Ishikawa (cell line): ENCODE data around the gene HAPSTR1.

Experiments used
- CEBPB ChIP-seq: IDR thresholded peaks from 2 replicates; pipeline ENCODE4 v1.6.1; 2012
- CREB1 ChIP-seq: IDR thresholded peaks from 2 replicates; pipeline ENCODE4 v1.6.1; 2012; ENCODE audit warnings: low read depth
- EP300 ChIP-seq: IDR thresholded peaks from 2 replicates; pipeline ENCODE4 v1.6.1; 2012; ENCODE audit warnings: borderline replicate concordance
- TAF1 ChIP-seq: IDR thresholded peaks from 2 replicates; pipeline ENCODE4 v1.6.1; 2012; ENCODE audit warnings: low read depth, mild to moderate bottlenecking
- YY1 ChIP-seq: IDR thresholded peaks from 2 replicates; pipeline ENCODE4 v1.6.1; 2012; ENCODE audit warnings: low read depth
- TF ChIP-seq, protein P1 (sequence below): IDR thresholded peaks from 2 replicates; pipeline ENCODE4 v1.6.1; 2012

DNA sequence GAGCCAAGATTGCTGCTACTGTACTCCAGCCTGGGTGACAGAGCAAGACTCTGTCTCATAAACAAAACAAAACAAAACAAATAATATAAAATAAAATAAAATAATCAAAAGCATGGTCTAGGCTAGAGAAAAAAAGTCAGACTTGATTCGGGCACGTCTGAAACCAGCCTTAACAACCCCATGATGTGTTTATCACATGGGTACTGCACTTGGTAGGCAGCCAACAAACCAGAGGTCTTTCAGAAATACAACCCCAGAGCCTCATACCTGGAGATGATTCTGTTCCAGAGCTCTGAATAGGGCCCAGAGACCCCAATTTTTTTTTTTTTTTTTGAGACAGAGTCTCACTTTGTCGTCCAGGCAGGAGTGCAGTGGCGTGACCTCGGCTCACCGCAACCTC lies 9.6 kb upstream of the HAPSTR1 start:
- no peak for TF ChIP-seq TAF1
- TF ChIP-seq EP300 = no peak
- no peak for TF ChIP-seq YY1
- no peak for TF ChIP-seq CEBPB
- TF ChIP-seq, protein P1, sequence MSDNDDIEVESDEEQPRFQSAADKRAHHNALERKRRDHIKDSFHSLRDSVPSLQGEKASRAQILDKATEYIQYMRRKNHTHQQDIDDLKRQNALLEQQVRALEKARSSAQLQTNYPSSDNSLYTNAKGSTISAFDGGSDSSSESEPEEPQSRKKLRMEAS = no peak
- no peak for TF ChIP-seq CREB1
